Measurements from ENCODE around the gene GATA1. TPM values are rescaled to one million over a fixed set of nuclear protein-coding genes. Genes with fewer than 3 reads are reported as not detected.

Gene GATA1
- total and polyA plus RNA-seq, 4 donors: 0.22 to 0.59 (median 0.42) TPM

DNA sequence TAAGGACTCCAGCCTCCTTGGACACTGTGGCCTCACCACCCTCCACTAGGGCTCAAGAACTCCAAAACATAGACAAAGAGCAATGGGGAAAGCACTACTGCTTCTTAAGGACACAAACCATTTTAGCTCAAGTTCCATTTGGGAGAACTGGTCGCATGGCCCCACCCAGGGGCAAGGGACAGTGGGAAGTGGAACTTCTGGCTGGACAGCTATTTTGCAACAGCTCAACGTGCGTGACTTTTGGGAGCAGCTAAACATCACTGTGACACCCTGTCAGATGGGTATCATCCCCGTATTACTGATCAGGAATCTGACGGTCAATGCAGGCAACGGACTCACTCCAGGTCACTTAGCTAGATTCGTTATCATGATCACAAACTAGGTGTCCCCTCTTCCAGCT lies 33.9 kb upstream of the GATA1 start:
- no peaks in the 10 kb centered on the region for H3K27me3 ChIP-seq (ENCODE audit: control insufficient read depth, insufficient read depth, low read length)
- H3K9me3 ChIP-seq (ENCODE audit: control insufficient read depth, insufficient read depth, low read length): no peaks in the 10 kb centered on the region
- H3K36me3 ChIP-seq (ENCODE audit: control insufficient read depth, insufficient read depth, low read length): no peaks in the 10 kb centered on the region
- 83% methylated on average over 7 of the region's 7 CpGs for WGBS (ENCODE audit: insufficient coverage)
- no peak for DNase-seq (ENCODE audit: low read depth in 4 of 6, low spot score in 6 of 6)
- no peak overlapping the region for H3K4me3 ChIP-seq (ENCODE audit: low read depth, low read length)
- H3K27ac ChIP-seq (ENCODE audit: low read depth, low read length): no peak overlapping the region
- no peaks in the 10 kb centered on the region for H3K4me1 ChIP-seq (ENCODE audit: control insufficient read depth, insufficient read depth, low read length)

DNA sequence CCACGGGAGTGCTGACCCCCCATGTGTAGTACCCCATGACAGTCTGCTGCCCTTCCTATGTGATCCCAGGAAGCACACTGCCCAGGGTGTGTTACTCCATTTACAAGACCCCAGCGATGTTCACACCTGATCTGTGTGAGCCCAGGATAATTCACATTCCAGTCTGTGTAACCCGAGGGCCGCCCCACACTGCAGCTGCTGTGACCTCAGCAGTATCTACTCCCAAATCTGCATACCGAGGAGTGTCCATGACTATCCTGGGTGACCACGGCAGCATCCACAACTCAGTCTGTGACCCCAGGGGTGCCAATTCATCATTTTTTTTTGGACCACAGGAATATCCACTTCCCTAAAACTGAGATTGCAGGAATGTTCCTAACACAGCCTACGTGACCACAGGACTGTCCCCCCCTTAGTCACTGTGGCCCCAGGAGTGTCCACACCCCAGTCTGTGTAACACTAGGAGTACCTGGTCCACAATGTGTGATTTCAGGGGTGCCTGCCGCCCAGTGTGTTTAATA lies 32.6 kb upstream of the GATA1 start:
- no peak for DNase-seq (ENCODE audit: low read depth in 4 of 6, low spot score in 6 of 6)
- 60% methylated on average over 7 of the region's 8 CpGs for WGBS (ENCODE audit: insufficient coverage)
- no peaks in the 10 kb centered on the region for H3K9me3 ChIP-seq (ENCODE audit: control insufficient read depth, insufficient read depth, low read length)
- H3K27me3 ChIP-seq (ENCODE audit: control insufficient read depth, insufficient read depth, low read length): no peaks in the 10 kb centered on the region
- H3K27ac ChIP-seq (ENCODE audit: low read depth, low read length): no peak overlapping the region
- no peaks in the 10 kb centered on the region for H3K36me3 ChIP-seq (ENCODE audit: control insufficient read depth, insufficient read depth, low read length)
- H3K4me1 ChIP-seq (ENCODE audit: control insufficient read depth, insufficient read depth, low read length): no peaks in the 10 kb centered on the region
- no peak overlapping the region for H3K4me3 ChIP-seq (ENCODE audit: low read depth, low read length)

DNA sequence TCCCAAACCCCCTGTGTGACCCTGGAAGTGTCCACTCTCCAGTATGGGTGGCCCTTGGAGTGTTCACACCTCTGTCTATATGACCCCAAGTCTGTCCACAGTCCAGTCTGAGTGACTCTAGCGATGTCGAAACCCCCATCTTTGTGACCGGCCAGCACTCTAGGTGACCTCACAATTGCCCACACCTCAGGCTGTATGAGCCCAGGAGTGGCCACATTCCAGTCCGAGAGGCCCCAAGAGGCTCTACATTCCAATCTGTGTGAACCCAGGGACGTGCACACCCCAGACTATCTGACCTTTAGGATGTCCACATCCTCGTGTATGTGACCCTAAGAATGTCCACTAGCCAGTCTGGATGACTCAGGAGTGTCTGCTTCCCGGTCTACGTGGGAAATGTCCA lies 32.2 kb upstream of the GATA1 start:
- H3K9me3 ChIP-seq (ENCODE audit: control insufficient read depth, insufficient read depth, low read length): no peaks in the 10 kb centered on the region
- WGBS (ENCODE audit: insufficient coverage): 65% methylated on average over 8 of the region's 8 CpGs
- no peak overlapping the region for H3K4me3 ChIP-seq (ENCODE audit: low read depth, low read length)
- H3K4me1 ChIP-seq (ENCODE audit: control insufficient read depth, insufficient read depth, low read length): no peaks in the 10 kb centered on the region
- DNase-seq (ENCODE audit: low read depth in 4 of 6, low spot score in 6 of 6): no peak
- H3K27me3 ChIP-seq (ENCODE audit: control insufficient read depth, insufficient read depth, low read length): no peaks in the 10 kb centered on the region
- no peaks in the 10 kb centered on the region for H3K36me3 ChIP-seq (ENCODE audit: control insufficient read depth, insufficient read depth, low read length)
- H3K27ac ChIP-seq (ENCODE audit: low read depth, low read length): no peak overlapping the region

DNA sequence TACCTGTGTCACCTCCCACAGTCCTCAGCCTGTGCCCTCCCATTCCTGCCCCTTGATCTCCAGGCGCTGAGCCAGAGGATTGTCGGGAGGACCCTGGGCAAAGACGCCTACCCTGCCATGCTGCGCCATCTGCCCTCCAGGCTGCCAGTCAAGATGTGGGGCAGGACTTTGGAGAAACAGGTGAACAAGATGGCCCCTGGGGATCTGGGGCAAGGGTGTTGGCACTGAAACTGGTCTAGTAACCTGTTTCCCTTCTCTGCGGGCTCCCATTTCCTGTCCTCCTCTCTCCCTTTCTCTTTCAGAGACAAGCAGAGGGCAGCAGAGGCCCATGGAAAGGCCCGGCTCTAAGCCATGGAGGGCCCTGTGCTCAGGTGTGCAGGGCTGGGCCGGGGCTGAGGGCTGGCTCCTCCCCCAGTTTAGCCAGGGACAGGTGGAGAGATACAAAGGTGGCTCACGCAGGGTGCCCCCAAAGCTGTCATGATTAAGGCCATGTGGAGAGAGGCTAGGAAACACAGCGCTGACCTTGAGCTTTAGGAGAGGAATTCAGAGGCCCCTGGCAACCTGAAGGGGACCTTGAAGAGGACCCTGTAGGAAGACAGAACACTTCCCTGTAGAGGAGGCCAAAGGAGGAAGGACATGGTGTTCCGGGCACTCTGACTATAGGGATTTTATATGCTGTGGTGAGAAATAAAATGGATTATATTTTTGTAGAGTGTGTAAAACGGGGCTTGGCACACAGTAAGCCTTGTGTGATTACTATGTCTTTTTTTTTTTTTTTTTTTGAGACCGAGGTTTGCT lies 24.5 kb upstream of the GATA1 start, which contains the start of gene GLOD5:
Gene GLOD5 (plus strand): TSS at position 74 of the 798 bp plus-strand sequence. CDS start 44 bp downstream, at position 118.
- peak in 2 of 6 donors; percentile 18 to 38 for DNase-seq (ENCODE audit: low read depth in 4 of 6, low spot score in 6 of 6)
- no peaks in the 10 kb centered on the region for H3K4me1 ChIP-seq (ENCODE audit: control insufficient read depth, insufficient read depth, low read length)
- no peaks in the 10 kb centered on the region for H3K27me3 ChIP-seq (ENCODE audit: control insufficient read depth, insufficient read depth, low read length)
- no peaks in the 10 kb centered on the region for H3K9me3 ChIP-seq (ENCODE audit: control insufficient read depth, insufficient read depth, low read length)
- no peak within 1 kb of the TSS for H3K27ac ChIP-seq (ENCODE audit: low read depth, low read length)
- WGBS (ENCODE audit: insufficient coverage): 61% methylated on average over 11 of the region's 12 CpGs
- H3K36me3 ChIP-seq (ENCODE audit: control insufficient read depth, insufficient read depth, low read length): no peaks in the 10 kb centered on the region
- no peak within 1 kb of the TSS for H3K4me3 ChIP-seq (ENCODE audit: low read depth, low read length)

DNA sequence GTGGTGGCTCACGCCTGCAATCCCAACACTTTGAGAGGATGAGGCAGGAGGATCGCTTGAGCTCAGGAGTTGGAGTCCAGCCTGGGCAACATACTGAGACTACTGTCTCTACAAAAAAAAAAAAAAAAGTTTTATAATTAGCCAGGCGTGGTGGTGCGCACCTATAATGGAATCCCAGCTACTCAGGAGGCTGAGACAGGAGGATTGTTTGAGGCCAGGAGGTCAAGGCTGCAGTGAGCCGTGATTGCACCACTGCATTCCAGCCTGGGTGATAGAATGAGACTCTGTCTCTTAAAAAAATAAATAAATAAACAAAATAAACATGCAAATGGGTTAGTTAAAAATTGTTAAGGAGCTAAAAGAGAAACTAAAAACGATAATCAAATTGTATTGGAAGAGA lies 17.2 kb upstream of the GATA1 start:
- Histone ChIP-seq H3K36me3 (ENCODE audit: control insufficient read depth, insufficient read depth, low read length) (no peaks in the 10 kb centered on the region), H3K27ac (ENCODE audit: low read depth, low read length) (no peak overlapping the region), H3K9me3 (ENCODE audit: control insufficient read depth, insufficient read depth, low read length) (no peaks in the 10 kb centered on the region), H3K4me1 (ENCODE audit: control insufficient read depth, insufficient read depth, low read length) (no peaks in the 10 kb centered on the region), H3K4me3 (ENCODE audit: low read depth, low read length) (no peak overlapping the region), H3K27me3 (ENCODE audit: control insufficient read depth, insufficient read depth, low read length) (no peaks in the 10 kb centered on the region)
- WGBS (ENCODE audit: insufficient coverage): 84% methylated on average over 2 of the region's 6 CpGs
- no peak for DNase-seq (ENCODE audit: low read depth in 4 of 6, low spot score in 6 of 6)

DNA sequence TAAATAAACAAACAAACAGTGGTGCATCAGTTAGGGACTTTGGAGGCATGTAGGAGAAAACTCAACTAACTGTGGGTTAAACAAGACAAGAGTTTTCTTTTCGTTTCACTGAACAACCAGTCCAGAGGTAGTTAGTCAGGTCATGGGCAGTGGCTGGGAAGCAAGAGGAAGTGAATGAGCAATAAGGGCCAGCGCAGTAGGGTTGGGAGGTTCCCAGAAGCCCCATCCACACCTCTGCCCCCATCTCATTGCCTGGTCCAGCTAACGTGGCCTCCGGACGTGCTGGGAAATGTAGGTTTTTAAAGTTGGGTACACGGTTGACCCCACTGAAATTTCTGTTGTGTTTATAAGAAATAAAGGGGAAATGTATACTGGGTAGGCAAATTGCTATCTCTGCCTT lies 16.1 kb upstream of the GATA1 start:
- WGBS (ENCODE audit: insufficient coverage): 88% methylated on average over 1 of the region's 6 CpGs
- no peaks in the 10 kb centered on the region for H3K9me3 ChIP-seq (ENCODE audit: control insufficient read depth, insufficient read depth, low read length)
- no peaks in the 10 kb centered on the region for H3K27me3 ChIP-seq (ENCODE audit: control insufficient read depth, insufficient read depth, low read length)
- H3K4me1 ChIP-seq (ENCODE audit: control insufficient read depth, insufficient read depth, low read length): no peaks in the 10 kb centered on the region
- DNase-seq (ENCODE audit: low read depth in 4 of 6, low spot score in 6 of 6): no peak
- H3K4me3 ChIP-seq (ENCODE audit: low read depth, low read length): no peak overlapping the region
- no peak overlapping the region for H3K27ac ChIP-seq (ENCODE audit: low read depth, low read length)
- no peaks in the 10 kb centered on the region for H3K36me3 ChIP-seq (ENCODE audit: control insufficient read depth, insufficient read depth, low read length)

DNA sequence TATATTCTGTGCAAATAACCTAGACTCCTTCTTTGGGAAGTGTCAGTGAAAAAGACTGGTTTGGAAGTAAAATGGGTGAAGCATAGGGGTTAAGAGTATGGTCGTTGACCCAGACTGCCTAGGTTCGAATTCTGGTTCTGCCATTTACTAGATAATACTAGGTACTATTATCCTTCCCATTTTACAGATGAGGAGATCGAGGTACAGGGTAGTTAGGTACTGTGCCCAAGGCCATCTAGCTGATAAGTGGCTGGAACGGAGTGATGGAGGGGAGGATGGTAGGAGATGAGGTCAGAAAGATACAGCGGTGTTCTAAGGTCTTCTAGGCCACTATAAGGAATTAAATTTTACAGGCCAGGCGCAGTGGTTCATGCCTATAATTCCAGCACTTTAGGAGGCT lies 13.8 kb upstream of the GATA1 start:
- 80% methylated on average over 3 of the region's 6 CpGs for WGBS (ENCODE audit: insufficient coverage)
- Histone ChIP-seq H3K4me1 (ENCODE audit: control insufficient read depth, insufficient read depth, low read length) (no peaks in the 10 kb centered on the region), H3K4me3 (ENCODE audit: low read depth, low read length) (no peak overlapping the region), H3K27me3 (ENCODE audit: control insufficient read depth, insufficient read depth, low read length) (no peaks in the 10 kb centered on the region), H3K36me3 (ENCODE audit: control insufficient read depth, insufficient read depth, low read length) (no peaks in the 10 kb centered on the region), H3K9me3 (ENCODE audit: control insufficient read depth, insufficient read depth, low read length) (no peaks in the 10 kb centered on the region), H3K27ac (ENCODE audit: low read depth, low read length) (no peak overlapping the region)
- DNase-seq (ENCODE audit: low read depth in 4 of 6, low spot score in 6 of 6): no peak

DNA sequence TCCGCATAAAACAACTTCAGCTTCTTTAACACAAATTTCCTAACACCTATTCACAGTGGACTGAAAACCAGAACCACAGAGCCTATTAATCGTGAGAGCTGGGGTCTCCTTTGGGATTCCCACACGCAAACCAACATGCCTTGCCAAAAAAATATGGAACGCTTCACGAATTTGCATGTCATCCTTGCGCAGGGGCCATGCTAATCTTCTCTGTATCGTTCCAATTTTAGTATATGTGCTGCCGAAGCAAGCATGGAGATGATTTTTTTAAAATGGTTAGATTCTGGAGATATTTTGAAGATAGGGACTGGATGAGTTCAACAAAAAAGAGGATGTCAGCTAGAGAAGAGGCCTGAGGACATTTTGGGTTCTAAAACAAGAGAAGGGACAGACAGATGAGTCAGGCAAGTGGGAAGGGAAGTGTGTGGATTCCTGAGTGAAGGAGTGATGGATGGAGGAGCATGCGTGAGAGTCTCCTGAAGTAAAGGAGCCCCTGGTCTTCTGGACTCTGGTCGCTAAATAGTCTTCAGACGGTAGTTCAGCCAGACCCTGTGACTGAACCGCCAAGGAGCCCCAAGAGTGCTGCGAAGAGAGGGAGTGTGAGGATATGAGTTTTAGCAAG lies 9.5 kb upstream of the GATA1 start:
- DNase-seq (ENCODE audit: low read depth in 4 of 6, low spot score in 6 of 6): no peak
- Histone ChIP-seq H3K27ac (ENCODE audit: low read depth, low read length) (no peak overlapping the region), H3K27me3 (ENCODE audit: control insufficient read depth, insufficient read depth, low read length) (no peaks in the 10 kb centered on the region), H3K36me3 (ENCODE audit: control insufficient read depth, insufficient read depth, low read length) (no peaks in the 10 kb centered on the region), H3K4me3 (ENCODE audit: low read depth, low read length) (no peak overlapping the region), H3K4me1 (ENCODE audit: control insufficient read depth, insufficient read depth, low read length) (no peaks in the 10 kb centered on the region), H3K9me3 (ENCODE audit: control insufficient read depth, insufficient read depth, low read length) (no peaks in the 10 kb centered on the region)
- WGBS (ENCODE audit: insufficient coverage): 68% methylated on average over 13 of the region's 13 CpGs

DNA sequence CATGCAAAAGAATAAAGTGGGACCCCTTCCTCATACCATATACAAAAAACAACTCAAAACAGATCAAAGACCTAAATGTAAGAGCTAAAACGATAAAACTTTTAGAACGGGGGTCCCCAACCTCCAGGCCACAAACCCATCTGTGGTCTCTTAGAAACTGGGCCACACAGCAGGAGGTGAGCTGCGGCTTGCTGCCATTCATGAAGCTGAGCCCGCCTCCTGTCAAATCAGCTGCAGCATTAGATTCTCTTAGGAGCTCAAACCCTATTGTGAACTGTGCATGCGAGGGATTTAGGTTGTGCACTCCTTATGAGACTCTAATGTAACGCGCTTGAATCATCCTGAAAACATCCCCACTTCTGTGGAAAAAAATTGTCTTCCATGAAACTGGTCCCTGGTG lies 7.0 kb upstream of the GATA1 start:
- 74% methylated on average over 6 of the region's 7 CpGs for WGBS (ENCODE audit: insufficient coverage)
- H3K27me3 ChIP-seq (ENCODE audit: control insufficient read depth, insufficient read depth, low read length): no peaks in the 10 kb centered on the region
- H3K9me3 ChIP-seq (ENCODE audit: control insufficient read depth, insufficient read depth, low read length): no peaks in the 10 kb centered on the region
- H3K27ac ChIP-seq (ENCODE audit: low read depth, low read length): no peak overlapping the region
- DNase-seq (ENCODE audit: low read depth in 4 of 6, low spot score in 6 of 6): no peak
- no peak overlapping the region for H3K4me3 ChIP-seq (ENCODE audit: low read depth, low read length)
- H3K4me1 ChIP-seq (ENCODE audit: control insufficient read depth, insufficient read depth, low read length): no peaks in the 10 kb centered on the region
- H3K36me3 ChIP-seq (ENCODE audit: control insufficient read depth, insufficient read depth, low read length): no peaks in the 10 kb centered on the region

DNA sequence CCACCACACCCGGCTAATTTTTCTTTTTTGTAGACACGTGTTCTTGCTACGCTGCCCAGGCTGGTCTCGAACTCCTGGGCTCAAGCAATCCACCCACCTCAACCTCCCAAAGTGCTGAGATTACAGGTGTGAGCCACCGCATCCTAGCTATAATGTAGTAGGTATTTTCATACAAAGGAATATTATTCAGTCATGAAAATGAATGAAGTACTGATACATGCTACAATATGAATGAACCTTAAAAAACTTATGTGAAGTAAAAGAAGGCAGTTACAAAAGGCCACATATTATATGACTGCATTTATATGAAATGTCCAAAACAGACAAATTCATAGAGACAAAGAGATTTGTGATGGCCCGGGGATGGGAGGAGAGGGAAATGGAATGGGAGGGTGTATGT lies 4.7 kb upstream of the GATA1 start:
- no peaks in the 10 kb centered on the region for H3K27me3 ChIP-seq (ENCODE audit: control insufficient read depth, insufficient read depth, low read length)
- H3K9me3 ChIP-seq (ENCODE audit: control insufficient read depth, insufficient read depth, low read length): no peaks in the 10 kb centered on the region
- no peak for DNase-seq (ENCODE audit: low read depth in 4 of 6, low spot score in 6 of 6)

More for the DNA sequence above, 4.7 kb upstream of the GATA1 start:
- no peak overlapping the region for H3K4me3 ChIP-seq (ENCODE audit: low read depth, low read length)
- no peak overlapping the region for H3K27ac ChIP-seq (ENCODE audit: low read depth, low read length)
- H3K36me3 ChIP-seq (ENCODE audit: control insufficient read depth, insufficient read depth, low read length): no peaks in the 10 kb centered on the region
- WGBS (ENCODE audit: insufficient coverage): no CpG with 5 or more reads among the region's 6 CpGs
- no peaks in the 10 kb centered on the region for H3K4me1 ChIP-seq (ENCODE audit: control insufficient read depth, insufficient read depth, low read length)
